MM.1S (cell line): ENCODE measurements around the gene CYSTM1.
A peak's percentile ranks its signal among the peaks of the same experiment; 100 is the strongest.

ENCODE experiments used
- DNase-seq: peaks from one replicate; pipeline ENCODE4 v3.0.0-alpha.2; 2015
- H2AFZ ChIP-seq: fragments of 300-600 bp; sonication (generic); 2 replicates; pipeline ENCODE4 v1.6.0; 2016; ENCODE audit warnings: antibody characterized with exemption, low read length
- H3F3A ChIP-seq: fragments of 300-600 bp; sonication (generic); 2 replicates; pipeline ENCODE4 v1.6.1; 2016; ENCODE audit warnings: mild to moderate bottlenecking, antibody characterized with exemption, low read length, moderate library complexity, mixed read lengths; ENCODE audit not compliant: insufficient read depth
- H3K27ac ChIP-seq: fragments of 300-600 bp; sonication (generic); 2 replicates; pipeline ENCODE4 v1.5.1; 2016; ENCODE audit warnings: mild to moderate bottlenecking, low read length
- H3K27me3 ChIP-seq: fragments of 300-600 bp; sonication (generic); replicated peaks from 2 replicates; pipeline ENCODE4 v1.6.0; 2016; ENCODE audit warnings: low read length; ENCODE audit not compliant: insufficient read depth
- H3K36me3 ChIP-seq: fragments of 300-600 bp; sonication (generic); replicated peaks from 2 replicates; pipeline ENCODE4 v1.6.1; 2016; ENCODE audit warnings: mild to moderate bottlenecking, low read length, mixed read lengths; ENCODE audit not compliant: insufficient read depth
- H3K4me1 ChIP-seq: fragments of 300-600 bp; sonication (generic); 2 replicates; pipeline ENCODE4 v1.6.1; 2016; ENCODE audit warnings: low read length, mixed read lengths
- H3K4me2 ChIP-seq: fragments of 300-600 bp; sonication (generic); 2 replicates; pipeline ENCODE4 v1.6.0; 2016; ENCODE audit warnings: low read depth, low read length
- H3K4me3 ChIP-seq: fragments of 300-600 bp; sonication (generic); 2 replicates; pipeline ENCODE4 v1.5.1; 2016; ENCODE audit warnings: low read length, mixed read lengths
- H3K79me2 ChIP-seq: fragments of 300-600 bp; sonication (generic); 2 replicates; pipeline ENCODE4 v1.6.1; 2016; ENCODE audit warnings: mixed run types, low read length, mixed read lengths
- H3K9ac ChIP-seq: fragments of 300-600 bp; sonication (generic); 2 replicates; pipeline ENCODE4 v1.6.1; 2016; ENCODE audit warnings: low read length, mixed read lengths
- H3K9me2 ChIP-seq: fragments of 300-600 bp; sonication (generic); replicated peaks from 2 replicates; pipeline ENCODE4 v1.6.1; 2016; ENCODE audit warnings: mild to moderate bottlenecking, low read length, mixed read lengths; ENCODE audit not compliant: insufficient read depth
- H3K9me3 ChIP-seq: fragments of 300-600 bp; sonication (generic); replicated peaks from 2 replicates; pipeline ENCODE4 v1.6.1; 2016; ENCODE audit warnings: mild to moderate bottlenecking, low read length, mixed read lengths; ENCODE audit not compliant: insufficient read depth
- H4K20me1 ChIP-seq: fragments of 300-600 bp; sonication (generic); 2 replicates; pipeline ENCODE4 v1.6.1; 2016; ENCODE audit warnings: mild to moderate bottlenecking, low read length, moderate library complexity, mixed read lengths; ENCODE audit not compliant: insufficient read depth
- EZH2 ChIP-seq: fragments of 300-600 bp; sonication (generic); optimal IDR thresholded peaks from 2 replicates; pipeline ENCODE3; 2017; ENCODE audit warnings: low read depth, mild to moderate bottlenecking, antibody characterized with exemption, low read length, mixed read lengths
- EZH2phosphoT487 ChIP-seq: fragments of 300-600 bp; sonication (generic); IDR thresholded peaks from 2 replicates; pipeline ENCODE4 v1.6.1; 2018; ENCODE audit warnings: antibody characterized with exemption, low read length
- TF ChIP-seq, protein P1 (sequence below): fragments of 300-600 bp; sonication (generic); IDR thresholded peaks from 2 replicates; pipeline ENCODE4 v1.5.1; 2016; ENCODE audit warnings: antibody characterized with exemption, low read length, mixed read lengths

The CYSTM1 gene

DNA sequence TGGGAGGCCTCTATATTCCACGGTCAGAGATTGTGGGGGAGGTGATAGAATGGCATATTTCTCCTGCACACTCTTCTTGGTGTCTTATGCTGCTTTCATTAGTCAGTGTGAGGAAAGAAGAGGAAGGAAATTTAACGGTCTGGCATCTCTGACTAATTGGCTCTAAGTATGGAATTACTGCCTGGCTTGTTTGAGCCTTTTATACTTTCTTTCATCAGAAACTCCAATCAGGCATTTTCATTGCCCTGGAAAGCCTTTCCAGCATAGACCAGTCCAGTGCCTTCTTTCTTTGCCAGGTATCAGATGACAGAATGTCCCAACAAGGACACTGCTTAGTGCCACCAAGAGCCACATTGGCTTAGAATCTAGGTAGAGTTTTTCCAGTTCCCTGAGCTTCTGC, 30.2 kb downstream of the CYSTM1 start:
- Histone ChIP-seq H3K4me2 (no peak overlapping the region), H3K79me2 (no peaks in the 10 kb centered on the region)
- TF ChIP-seq EZH2phosphoT487: no peak
- TF ChIP-seq, protein P1, sequence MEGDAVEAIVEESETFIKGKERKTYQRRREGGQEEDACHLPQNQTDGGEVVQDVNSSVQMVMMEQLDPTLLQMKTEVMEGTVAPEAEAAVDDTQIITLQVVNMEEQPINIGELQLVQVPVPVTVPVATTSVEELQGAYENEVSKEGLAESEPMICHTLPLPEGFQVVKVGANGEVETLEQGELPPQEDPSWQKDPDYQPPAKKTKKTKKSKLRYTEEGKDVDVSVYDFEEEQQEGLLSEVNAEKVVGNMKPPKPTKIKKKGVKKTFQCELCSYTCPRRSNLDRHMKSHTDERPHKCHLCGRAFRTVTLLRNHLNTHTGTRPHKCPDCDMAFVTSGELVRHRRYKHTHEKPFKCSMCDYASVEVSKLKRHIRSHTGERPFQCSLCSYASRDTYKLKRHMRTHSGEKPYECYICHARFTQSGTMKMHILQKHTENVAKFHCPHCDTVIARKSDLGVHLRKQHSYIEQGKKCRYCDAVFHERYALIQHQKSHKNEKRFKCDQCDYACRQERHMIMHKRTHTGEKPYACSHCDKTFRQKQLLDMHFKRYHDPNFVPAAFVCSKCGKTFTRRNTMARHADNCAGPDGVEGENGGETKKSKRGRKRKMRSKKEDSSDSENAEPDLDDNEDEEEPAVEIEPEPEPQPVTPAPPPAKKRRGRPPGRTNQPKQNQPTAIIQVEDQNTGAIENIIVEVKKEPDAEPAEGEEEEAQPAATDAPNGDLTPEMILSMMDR: no peak
- TF ChIP-seq EZH2: no peak

DNA sequence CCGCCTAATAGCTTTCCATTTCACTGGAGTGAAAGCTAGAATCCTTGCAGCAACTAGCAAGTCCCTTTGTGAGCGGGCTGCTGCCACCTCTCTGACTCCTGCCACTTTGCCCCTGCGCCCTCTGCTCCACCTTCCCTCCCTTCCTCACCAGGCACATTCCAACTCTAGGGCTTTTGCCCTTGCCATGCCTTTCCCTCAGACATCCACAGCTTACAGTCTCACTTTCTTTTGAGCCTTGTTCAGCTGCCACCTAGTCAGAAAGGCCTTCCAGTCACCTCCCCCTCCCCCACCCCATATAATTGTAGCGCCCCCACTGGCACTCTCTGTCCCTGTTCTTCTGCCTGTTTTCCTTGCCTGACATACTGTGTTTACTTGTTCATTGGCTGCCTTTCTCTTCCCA, 31.0 kb downstream of the CYSTM1 start:
- no peak overlapping the region for H3K27ac ChIP-seq
- peaks cover 14% of the 10 kb centered on the region for H3K4me1 ChIP-seq
- no peak for DNase-seq
- no peak overlapping the region for H2AFZ ChIP-seq
- no peaks in the 10 kb centered on the region for H3K27me3 ChIP-seq
- H4K20me1 ChIP-seq: no peaks in the 10 kb centered on the region
- H3K36me3 ChIP-seq: no peaks in the 10 kb centered on the region
- H3K4me3 ChIP-seq: no peak overlapping the region
- H3K9me2 ChIP-seq: no peaks in the 10 kb centered on the region
- H3F3A ChIP-seq: no peaks in the 10 kb centered on the region
- H3K4me2 ChIP-seq: no peak overlapping the region
- TF ChIP-seq, protein P1: no peak
- TF ChIP-seq EZH2 (no peak), EZH2phosphoT487 (no peak)
- no peaks in the 10 kb centered on the region for H3K9me3 ChIP-seq
- no peaks in the 10 kb centered on the region for H3K79me2 ChIP-seq
- no peak overlapping the region for H3K9ac ChIP-seq

More for the DNA sequence above, 30.2 kb downstream of the CYSTM1 start:
- Histone ChIP-seq H3K36me3 (no peaks in the 10 kb centered on the region), H4K20me1 (no peaks in the 10 kb centered on the region), H3K4me3 (no peak overlapping the region), H3F3A (no peaks in the 10 kb centered on the region), H3K27ac (no peak overlapping the region), H3K9ac (no peak overlapping the region), H3K4me1 (peaks cover 14% of the 10 kb centered on the region), H2AFZ (no peak overlapping the region), H3K9me3 (no peaks in the 10 kb centered on the region), H3K27me3 (no peaks in the 10 kb centered on the region), H3K9me2 (no peaks in the 10 kb centered on the region)
- no peak for DNase-seq

- Histone ChIP-seq H3K4me3 (no peak overlapping the region), H3K9me3 (no peaks in the 10 kb centered on the region), H3K9me2 (no peaks in the 10 kb centered on the region), H3K27ac (peak overlapping the region; percentile 21; the same call in 1 of the 2 replicates), H3F3A (no peaks in the 10 kb centered on the region), H3K36me3 (no peaks in the 10 kb centered on the region), H4K20me1 (no peaks in the 10 kb centered on the region), H2AFZ (no peak overlapping the region), H3K27me3 (no peaks in the 10 kb centered on the region), H3K4me2 (peak overlapping the region; percentile 25), H3K9ac (no peak overlapping the region), H3K4me1 (peaks cover 14% of the 10 kb centered on the region), H3K79me2 (no peaks in the 10 kb centered on the region)
- DNase-seq: peak; percentile 48
- TF ChIP-seq, protein P1: no peak
- TF ChIP-seq EZH2phosphoT487: no peak
- no peak for TF ChIP-seq EZH2
Observed at GRCh38 chr5:140207250-140207964, 32.4 kb downstream of the CYSTM1 start.
